ENCODE results near the gene ELMOD1. TPM values are rescaled to one million over a fixed set of nuclear protein-coding genes. Genes with fewer than 3 reads are reported as not detected.

ELMOD1 gene
- total and polyA plus RNA-seq, 2 experiments from 2014 or later: 3.1 TPM

DNA sequence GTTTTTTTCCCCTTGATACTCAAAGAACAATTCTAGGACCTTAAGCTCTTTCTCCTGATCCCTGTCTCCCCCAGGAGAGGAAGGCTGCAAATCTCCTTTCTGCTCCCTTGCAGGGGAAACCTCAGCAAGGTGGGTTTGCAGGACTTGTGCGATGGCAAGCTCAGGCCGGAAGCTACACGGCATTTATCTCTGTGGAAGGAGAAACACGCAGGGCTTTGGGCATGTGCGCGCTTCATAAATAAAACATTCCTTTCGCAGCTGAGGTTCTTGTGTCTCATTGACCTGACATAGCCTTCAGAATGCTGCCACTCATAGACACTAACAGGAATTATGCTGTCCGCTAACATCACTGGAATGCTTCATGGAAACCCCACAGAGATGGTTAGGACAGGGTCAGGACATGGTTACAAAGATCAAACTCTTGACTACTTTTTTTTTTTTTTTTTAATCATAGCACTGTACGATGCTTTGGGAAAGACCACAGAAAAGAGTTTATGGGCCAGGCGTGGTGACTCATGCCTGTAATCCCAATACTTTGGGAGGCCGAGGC, 78.3 kb downstream of the ELMOD1 start:
- no peaks in the 10 kb centered on the region for H3K4me1 ChIP-seq (ENCODE audit: insufficient read depth)
- no peak overlapping the region for H3K4me3 ChIP-seq
- no peaks in the 10 kb centered on the region for H3K9me2 ChIP-seq (replicated peaks; ENCODE audit: insufficient read depth)
- no peaks in the 10 kb centered on the region for H3K27me3 ChIP-seq
- no peak overlapping the region for H2AFZ ChIP-seq
- H3K27ac ChIP-seq: no peak overlapping the region
- H3K9me3 ChIP-seq (ENCODE audit: low read depth): no peaks in the 10 kb centered on the region
- H3K36me3 ChIP-seq (replicated peaks; ENCODE audit: insufficient read depth, low read depth): no peaks in the 10 kb centered on the region
- H3K4me2 ChIP-seq: no peak overlapping the region
- TF ChIP-seq EZH2phosphoT487 (IDR thresholded peaks at IDR 0.05; ENCODE audit: low read depth, severe bottlenecking, unreplicated experiment) (no peak), EZH2 (IDR thresholded peaks at IDR 0.05; ENCODE audit: borderline replicate concordance) (no peak)
- TF ChIP-seq, protein P1, sequence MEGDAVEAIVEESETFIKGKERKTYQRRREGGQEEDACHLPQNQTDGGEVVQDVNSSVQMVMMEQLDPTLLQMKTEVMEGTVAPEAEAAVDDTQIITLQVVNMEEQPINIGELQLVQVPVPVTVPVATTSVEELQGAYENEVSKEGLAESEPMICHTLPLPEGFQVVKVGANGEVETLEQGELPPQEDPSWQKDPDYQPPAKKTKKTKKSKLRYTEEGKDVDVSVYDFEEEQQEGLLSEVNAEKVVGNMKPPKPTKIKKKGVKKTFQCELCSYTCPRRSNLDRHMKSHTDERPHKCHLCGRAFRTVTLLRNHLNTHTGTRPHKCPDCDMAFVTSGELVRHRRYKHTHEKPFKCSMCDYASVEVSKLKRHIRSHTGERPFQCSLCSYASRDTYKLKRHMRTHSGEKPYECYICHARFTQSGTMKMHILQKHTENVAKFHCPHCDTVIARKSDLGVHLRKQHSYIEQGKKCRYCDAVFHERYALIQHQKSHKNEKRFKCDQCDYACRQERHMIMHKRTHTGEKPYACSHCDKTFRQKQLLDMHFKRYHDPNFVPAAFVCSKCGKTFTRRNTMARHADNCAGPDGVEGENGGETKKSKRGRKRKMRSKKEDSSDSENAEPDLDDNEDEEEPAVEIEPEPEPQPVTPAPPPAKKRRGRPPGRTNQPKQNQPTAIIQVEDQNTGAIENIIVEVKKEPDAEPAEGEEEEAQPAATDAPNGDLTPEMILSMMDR (IDR thresholded peaks at IDR 0.05; ENCODE audit: poor library complexity): no peak
- DNase-seq (ENCODE audit: low spot score): no peak
- WGBS (ENCODE audit: low lambda C conversion rate, missing lambda C conversion rate): 90% methylated on average over 11 of the region's 11 CpGs
- no peaks in the 10 kb centered on the region for H4K20me1 ChIP-seq (ENCODE audit: insufficient read depth, poor library complexity, severe bottlenecking)
- no peaks in the 10 kb centered on the region for H3K79me2 ChIP-seq

DNA sequence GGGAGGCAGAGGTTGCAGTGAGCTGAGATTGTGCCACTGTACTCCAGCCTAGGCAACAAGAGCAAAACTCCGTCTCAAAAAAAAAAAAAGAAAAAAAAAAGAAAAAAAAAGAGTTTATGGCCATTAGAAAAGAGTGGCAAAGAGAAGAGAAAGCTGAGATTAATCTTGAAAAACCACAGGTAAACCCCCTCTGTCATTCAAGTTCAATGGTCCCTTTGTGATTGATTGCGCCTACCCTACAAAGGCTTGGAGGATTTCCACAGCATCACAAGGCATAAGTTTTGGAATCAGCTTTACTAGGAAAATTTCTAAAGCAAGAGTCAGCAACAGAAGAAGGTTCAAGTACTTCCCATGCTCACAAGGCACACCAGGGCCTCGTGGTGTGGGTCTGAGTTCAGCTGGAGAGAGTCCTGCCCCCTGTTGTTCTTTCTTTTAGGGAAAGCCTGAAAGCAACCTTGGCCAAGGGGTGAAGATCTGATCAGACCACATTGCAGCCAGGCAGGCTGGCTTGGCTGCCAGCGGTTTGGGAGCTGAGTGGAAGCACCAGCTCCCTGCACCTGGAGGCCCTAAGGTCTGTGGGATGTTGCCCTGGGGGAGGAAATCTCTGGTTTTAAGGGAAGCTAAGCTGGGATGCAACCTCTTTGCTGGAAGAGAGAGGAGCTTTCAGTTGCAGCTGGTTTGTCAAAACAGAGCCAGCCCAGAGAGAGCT, 79.1 kb downstream of the ELMOD1 start:
- no peaks in the 10 kb centered on the region for H3K79me2 ChIP-seq
- TF ChIP-seq EZH2phosphoT487 (IDR thresholded peaks at IDR 0.05; ENCODE audit: low read depth, severe bottlenecking, unreplicated experiment) (no peak), EZH2 (IDR thresholded peaks at IDR 0.05; ENCODE audit: borderline replicate concordance) (no peak)
- TF ChIP-seq, protein P1 (IDR thresholded peaks at IDR 0.05; ENCODE audit: poor library complexity): no peak
- H3K4me1 ChIP-seq (ENCODE audit: insufficient read depth): no peaks in the 10 kb centered on the region
- H3K4me3 ChIP-seq: no peak overlapping the region
- no peaks in the 10 kb centered on the region for H3K27me3 ChIP-seq
- WGBS (ENCODE audit: low lambda C conversion rate, missing lambda C conversion rate): 75% methylated on average over 4 of the region's 4 CpGs
- no peaks in the 10 kb centered on the region for H4K20me1 ChIP-seq (ENCODE audit: insufficient read depth, poor library complexity, severe bottlenecking)
- H3K27ac ChIP-seq: no peak overlapping the region
- H3K9me2 ChIP-seq (replicated peaks; ENCODE audit: insufficient read depth): no peaks in the 10 kb centered on the region
- no peaks in the 10 kb centered on the region for H3K9me3 ChIP-seq (ENCODE audit: low read depth)
- DNase-seq (ENCODE audit: low spot score): no peak
- no peak overlapping the region for H3K4me2 ChIP-seq
- H3K36me3 ChIP-seq (replicated peaks; ENCODE audit: insufficient read depth, low read depth): no peaks in the 10 kb centered on the region
- H2AFZ ChIP-seq: no peak overlapping the region

DNA sequence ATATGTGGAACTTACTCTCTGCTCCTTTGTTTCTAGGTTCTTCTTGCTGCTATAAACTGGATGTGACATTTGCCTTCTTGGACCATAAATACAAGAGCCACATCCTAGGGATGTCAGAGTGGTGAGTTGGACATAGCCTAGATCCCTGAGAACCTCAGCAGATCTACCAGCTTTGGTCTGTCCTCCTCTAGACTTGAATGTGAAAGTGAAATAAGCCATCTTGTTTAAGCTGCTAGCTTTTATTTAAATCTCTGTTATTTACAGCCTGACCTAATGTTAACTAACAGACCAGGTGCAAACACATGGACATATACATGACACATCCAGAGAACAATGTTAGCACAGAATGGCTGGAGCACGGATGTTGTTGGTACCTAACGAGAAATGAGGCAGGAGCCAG, 85.0 kb downstream of the ELMOD1 start:
- WGBS (ENCODE audit: low lambda C conversion rate, missing lambda C conversion rate): 93% methylated on average over 2 of the region's 2 CpGs
- Histone ChIP-seq H3K36me3 (replicated peaks; ENCODE audit: insufficient read depth, low read depth) (no peaks in the 10 kb centered on the region), H3K4me3 (no peak overlapping the region)

More for the DNA sequence above, 85.0 kb downstream of the ELMOD1 start:
- no peak overlapping the region for H2AFZ ChIP-seq
- no peak overlapping the region for H3K27ac ChIP-seq
- no peaks in the 10 kb centered on the region for H3K9me2 ChIP-seq (replicated peaks; ENCODE audit: insufficient read depth)
- no peak for TF ChIP-seq EZH2phosphoT487 (IDR thresholded peaks at IDR 0.05; ENCODE audit: low read depth, severe bottlenecking, unreplicated experiment)
- TF ChIP-seq, protein P1 (IDR thresholded peaks at IDR 0.05; ENCODE audit: poor library complexity): no peak
- TF ChIP-seq EZH2 (IDR thresholded peaks at IDR 0.05; ENCODE audit: borderline replicate concordance): no peak
- no peaks in the 10 kb centered on the region for H3K79me2 ChIP-seq
- no peaks in the 10 kb centered on the region for H3K27me3 ChIP-seq
- H4K20me1 ChIP-seq (ENCODE audit: insufficient read depth, poor library complexity, severe bottlenecking): no peaks in the 10 kb centered on the region
- no peak for DNase-seq (ENCODE audit: low spot score)
- H3K4me1 ChIP-seq (ENCODE audit: insufficient read depth): no peaks in the 10 kb centered on the region
- H3K4me2 ChIP-seq: no peak overlapping the region
- no peaks in the 10 kb centered on the region for H3K9me3 ChIP-seq (ENCODE audit: low read depth)
